HG02870 (cell line): Measurements from ENCODE around the gene TSPAN9.

Experiments
- ATAC-seq: cut with Tn5 transposase; IDR thresholded peaks from one replicate; pipeline ENCODE4 v1.9.1; 2021; ENCODE audit warnings: mild to moderate bottlenecking, moderate library complexity; ENCODE audit not compliant: unreplicated experiment

Gene TSPAN9

GRCh38 chr12:3157581-3158323 is 80.6 kb downstream of the TSPAN9 start:
- no peak for ATAC-seq

DNA sequence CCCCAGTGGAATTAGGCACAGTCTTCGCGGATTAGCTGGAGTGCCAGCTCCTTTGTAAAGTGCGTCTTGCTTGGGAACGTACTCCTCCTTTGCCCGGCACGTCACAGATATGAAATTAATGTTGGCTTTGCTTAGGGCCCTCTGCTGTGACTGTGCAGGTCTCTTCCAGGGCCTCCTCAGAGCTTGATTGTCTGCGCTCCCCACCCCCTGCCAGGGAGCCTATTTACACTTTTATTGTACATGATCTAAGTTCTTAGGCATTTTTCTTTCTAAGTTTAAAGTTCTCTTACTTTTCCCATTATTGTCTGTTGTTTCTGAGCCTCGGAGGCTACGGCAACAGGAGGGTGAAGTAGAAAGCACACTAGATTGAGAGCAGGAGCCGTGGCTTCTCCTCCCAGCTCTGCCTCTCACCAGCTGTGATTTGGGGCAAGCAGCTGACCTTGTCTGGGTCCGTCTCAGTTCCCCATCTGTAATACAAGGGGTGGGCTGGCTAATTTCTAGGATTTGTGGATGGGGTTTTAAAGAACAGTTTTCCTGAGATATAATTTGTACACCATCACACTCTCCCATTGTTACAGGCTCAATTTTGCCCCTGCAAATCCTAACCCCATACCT is 81.8 kb downstream of the TSPAN9 start:
- no peak for ATAC-seq

GRCh38 chr12:3160081-3160480 is 82.9 kb downstream of the TSPAN9 start:
- no peak for ATAC-seq

- no peak for ATAC-seq
These were observed 84.7 kb downstream of the TSPAN9 start for GRCh38 chr12:3161861-3162260.

DNA sequence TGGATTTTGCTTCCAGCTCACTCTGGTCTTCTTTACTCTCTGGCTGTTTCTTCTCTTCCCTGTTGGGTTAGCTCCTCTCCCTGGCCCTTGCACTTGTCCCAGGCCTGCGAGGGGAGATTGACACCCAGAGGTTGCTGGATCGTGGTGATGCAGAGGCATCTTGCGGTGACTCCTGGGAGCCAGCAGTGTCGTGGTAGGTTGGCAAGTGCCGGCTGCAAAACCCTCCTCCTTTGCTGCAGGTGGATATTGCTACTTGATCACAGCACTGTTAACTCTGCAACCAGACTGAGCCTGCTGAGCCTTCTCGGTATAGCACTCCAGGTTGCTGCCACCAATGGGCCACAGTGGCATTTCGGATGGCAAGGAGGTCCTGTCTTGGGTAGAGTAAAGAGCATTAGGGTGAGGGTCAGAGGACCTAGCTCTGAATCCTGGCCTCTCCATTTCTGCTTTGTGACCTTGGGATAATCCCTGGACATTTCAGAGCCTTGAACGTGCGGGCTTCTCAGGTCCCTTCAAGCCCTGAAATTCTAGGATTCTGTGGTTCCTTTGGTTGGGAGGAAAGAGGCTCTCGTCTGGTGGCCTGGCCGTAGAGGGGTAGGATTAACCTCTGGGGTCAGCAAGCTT is 87.4 kb downstream of the TSPAN9 start:
- no peak for ATAC-seq

DNA sequence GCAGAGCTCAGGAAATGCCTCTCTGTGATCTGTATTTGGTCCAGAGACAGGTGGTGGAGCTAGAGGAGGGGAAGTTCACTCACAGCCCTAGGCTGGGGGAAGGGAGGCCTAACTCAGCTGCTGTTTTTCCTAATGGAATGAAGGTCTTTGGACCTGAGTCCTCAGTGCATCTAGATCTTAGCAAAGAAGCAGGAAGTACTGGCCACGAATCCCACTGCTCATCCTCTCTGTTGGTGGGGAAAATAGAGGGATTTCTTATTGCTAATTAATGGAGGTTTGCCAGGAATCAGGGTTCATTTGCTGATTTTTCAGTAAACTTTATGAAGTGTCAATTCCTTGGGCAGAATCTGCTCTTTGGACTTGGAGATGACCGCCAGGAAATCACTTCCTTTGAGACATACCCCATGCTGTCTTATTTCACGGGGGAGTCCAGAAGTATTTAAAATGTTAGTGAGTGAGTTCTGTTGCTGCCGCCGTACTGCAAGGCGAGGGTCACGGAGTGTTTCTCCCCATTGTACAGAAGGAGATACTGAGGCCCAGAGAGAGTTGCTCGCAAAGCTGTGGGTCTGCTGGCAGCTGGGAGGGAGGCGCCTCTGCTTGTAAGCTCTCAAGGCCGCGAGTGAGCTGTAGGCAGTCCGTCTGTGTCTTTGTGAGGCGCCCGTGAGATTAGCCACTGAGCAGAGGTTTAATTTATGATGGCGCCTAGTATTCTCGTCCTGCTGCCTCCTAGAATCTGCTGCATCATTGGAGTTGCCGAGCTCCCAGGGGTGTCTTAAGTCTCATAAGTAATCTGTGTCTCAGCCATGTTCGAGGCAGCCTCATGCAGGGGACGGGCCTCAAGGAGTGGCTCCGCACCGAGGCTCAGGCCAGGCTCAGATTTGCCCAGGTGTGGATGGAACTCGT is 88.2 kb downstream of the TSPAN9 start:
- ATAC-seq: no peak

DNA sequence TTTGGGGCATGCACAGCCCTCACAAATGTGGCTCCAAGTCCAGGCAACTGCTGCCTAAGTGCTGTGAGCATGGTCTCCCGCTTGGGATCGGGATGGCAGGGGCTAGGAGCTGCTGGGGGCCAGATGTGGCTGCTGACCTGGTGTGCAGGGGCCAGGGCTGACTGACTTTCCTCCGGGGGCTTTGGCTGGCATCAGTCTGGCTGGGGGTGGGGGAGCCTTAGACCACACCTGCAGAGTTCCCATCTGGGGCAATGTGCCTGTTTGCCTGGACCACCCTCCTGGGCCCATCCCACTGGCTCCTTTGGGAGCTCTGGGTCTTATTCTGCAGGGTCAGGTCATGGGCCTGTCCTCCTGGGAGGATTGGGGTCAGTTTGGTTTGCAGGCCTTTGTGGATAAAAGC is 90.5 kb downstream of the TSPAN9 start:
- no peak for ATAC-seq

GRCh38 chr12:3168223-3169221 is 91.3 kb downstream of the TSPAN9 start:
- ATAC-seq: no peak

- ATAC-seq: no peak
These were observed 93.4 kb downstream of the TSPAN9 start for GRCh38 chr12:3170423-3171194.

DNA sequence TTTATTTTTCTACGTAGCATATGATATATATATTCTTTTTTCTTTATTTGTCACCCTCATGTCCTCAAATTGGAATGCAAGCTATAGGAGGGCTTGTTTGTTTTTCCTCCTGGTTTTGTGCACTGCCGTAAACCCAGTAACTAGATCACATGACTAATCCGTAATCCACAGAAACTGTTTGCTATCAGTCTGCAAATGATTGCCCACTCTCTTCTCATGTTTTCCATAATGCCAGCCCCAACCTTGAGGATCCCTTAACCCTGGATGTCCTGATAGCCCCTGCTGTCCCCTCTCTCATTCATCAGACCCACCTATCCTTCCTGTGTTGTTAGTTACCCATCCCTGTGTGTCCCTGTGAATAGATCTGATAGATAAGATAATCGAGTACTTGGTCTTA is 94.0 kb downstream of the TSPAN9 start:
- ATAC-seq: no peak

DNA sequence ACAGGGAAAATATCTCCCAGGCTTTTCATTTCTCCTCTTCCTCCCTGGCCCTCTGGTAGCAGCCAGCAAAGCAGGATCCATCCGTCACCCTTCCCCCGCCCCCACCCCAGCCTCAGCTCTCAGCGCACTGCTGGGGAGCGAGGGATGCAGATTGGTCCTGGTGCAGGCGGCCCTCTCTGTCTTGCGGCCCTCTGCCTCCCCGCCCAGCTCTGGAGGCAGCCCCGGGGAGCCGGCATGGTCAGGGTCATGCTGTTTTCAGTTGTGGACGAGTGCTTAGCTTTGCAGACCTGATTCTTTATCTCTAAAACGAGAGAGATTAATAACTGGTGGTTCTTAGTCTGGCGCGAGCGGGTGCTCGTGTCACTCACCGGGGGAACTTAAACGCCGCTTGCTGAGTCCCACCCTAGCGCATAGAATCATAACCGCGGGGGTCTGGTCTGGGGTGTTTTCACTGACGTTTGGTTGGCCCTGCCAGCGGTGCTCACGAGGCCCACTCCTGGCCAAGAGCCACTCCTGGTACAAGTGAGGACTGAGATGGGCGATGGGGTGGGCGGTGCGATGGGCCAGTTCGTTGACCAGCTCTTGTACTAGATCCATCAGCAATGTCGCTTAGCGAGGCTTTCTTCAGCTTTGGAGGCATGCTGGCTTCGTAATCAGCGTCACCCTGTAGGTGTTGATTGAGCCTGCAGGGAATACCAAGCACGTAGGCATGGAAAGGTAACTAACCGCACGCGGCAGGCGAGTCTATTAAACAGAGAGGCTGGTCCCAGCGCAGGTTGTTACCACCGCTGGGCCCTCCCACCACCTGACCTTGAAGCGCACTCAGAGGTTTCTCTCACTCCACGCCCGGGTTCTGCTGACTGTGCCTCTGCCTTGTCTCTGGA is 95.2 kb downstream of the TSPAN9 start:
- no peak for ATAC-seq

GRCh38 chr12:3173008-3173553 is 95.9 kb downstream of the TSPAN9 start:
- no peak for ATAC-seq

- no peak for ATAC-seq
These were observed 96.7 kb downstream of the TSPAN9 start for GRCh38 chr12:3173912-3174311.

GRCh38 chr12:3175238-3175637 is 98.1 kb downstream of the TSPAN9 start:
- no peak for ATAC-seq

DNA sequence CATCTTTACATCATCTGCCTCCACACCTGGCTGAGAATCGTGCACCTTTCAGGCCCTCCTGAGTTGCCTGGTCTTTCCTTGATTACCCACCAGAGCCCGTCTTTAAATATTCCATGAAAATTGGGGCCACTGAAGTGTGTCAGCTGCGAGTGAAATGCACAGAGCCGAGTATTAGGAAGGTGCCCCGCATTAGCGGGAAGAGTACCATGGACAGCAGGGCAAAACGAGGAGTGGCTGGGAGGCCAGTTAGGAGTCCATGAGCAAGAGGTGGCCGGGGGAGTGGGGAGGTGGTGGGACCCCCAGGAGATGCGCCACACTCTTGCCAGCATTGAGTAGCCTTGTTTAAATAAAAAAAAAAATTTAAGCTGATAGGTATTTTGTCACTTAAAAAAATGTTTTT is 99.6 kb downstream of the TSPAN9 start:
- no peak for ATAC-seq

DNA sequence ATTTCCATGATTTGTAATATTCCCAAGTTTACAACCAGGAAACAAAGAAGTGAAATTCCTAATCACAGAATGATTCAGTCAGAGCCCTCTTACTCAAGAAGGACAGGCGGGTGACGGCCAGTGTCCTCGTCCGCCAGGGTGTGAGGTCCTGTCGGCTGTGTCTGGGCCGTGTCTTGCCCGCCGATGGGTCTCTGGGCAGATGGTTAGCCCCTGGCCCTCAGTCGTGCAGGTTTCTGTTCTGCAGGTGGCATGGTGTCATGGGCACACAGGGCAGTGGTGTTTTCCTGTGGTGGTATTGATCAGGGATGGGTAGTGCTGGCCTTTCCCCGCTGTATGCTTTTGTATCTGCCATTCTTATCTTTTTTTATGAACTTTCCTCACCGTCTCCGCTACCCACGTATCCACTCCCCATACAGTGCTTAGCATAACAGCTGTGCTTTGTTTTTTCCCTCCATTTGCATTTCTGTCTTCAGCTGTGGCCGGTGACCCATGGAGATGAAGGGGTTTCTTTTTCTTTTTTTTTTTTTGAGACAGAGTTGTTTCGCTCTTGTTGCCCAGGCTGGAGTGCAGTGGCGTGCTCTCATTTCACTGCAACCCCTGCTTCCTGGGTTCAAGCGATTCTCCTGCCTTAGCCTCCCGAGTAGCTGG is 100.7 kb downstream of the TSPAN9 start:
- ATAC-seq: peak; percentile 76

GRCh38 chr12:3178671-3179313 is 101.6 kb downstream of the TSPAN9 start:
- ATAC-seq: no peak
